NB4 (cell line): ENCODE data around the gene PRCD.

Experiments
- DNase-seq: peaks from one replicate; pipeline ENCODE4 v3.0.0; 2010; ENCODE audit warnings: low read depth
- H3K4me3 ChIP-seq: one replicate; pipeline ENCODE4 v1.5.1; 2011; ENCODE audit warnings: mild to moderate bottlenecking, low read depth, low read length, moderate library complexity
- CTCF ChIP-seq: IDR thresholded peaks from one replicate; pipeline ENCODE4 v1.5.1; 2012; ENCODE audit warnings: low read depth, low read length
- MAX ChIP-seq: IDR thresholded peaks from 2 replicates; pipeline ENCODE4 v1.6.1; 2011; ENCODE audit warnings: low read depth, low read length
- MYC ChIP-seq: IDR thresholded peaks from 2 replicates; pipeline ENCODE4 v1.6.1; 2011; ENCODE audit warnings: low read depth, low read length
- POLR2A ChIP-seq: IDR thresholded peaks from 2 replicates; pipeline ENCODE4 v1.6.1; 2011; ENCODE audit warnings: mild to moderate bottlenecking; ENCODE audit not compliant: insufficient read length; ENCODE audit errors: extremely low read depth

The PRCD gene

GRCh38 chr17:76493505-76494167 is 46.2 kb upstream of the PRCD start:
- TF ChIP-seq MAX = no peak
- no peak for TF ChIP-seq CTCF
- TF ChIP-seq MYC = no peak
- no peak for TF ChIP-seq POLR2A
- H3K4me3 ChIP-seq = peak overlapping the region; percentile 11
- no peak for DNase-seq

GRCh38 chr17:76495663-76496400 is 44.0 kb upstream of the PRCD start:
- TF ChIP-seq CTCF (no peak), MAX (no peak), POLR2A (no peak)
- DNase-seq = no peak
- H3K4me3 ChIP-seq = no peak overlapping the region

- no peak for DNase-seq
- no peak overlapping the region for H3K4me3 ChIP-seq
- no peak for TF ChIP-seq POLR2A
Observed at GRCh38 chr17:76496464-76496863, 43.4 kb upstream of the PRCD start.

GRCh38 chr17:76497699-76497978 is 42.2 kb upstream of the PRCD start:
- no peak for DNase-seq
- no peak overlapping the region for H3K4me3 ChIP-seq
- no peak for TF ChIP-seq POLR2A
- TF ChIP-seq MAX = no peak
- no peak for TF ChIP-seq MYC
- TF ChIP-seq CTCF = no peak

GRCh38 chr17:76497979-76498875 is 41.6 kb upstream of the PRCD start:
- no peak for TF ChIP-seq POLR2A
- no peak for TF ChIP-seq MAX
- TF ChIP-seq CTCF = no peak
- TF ChIP-seq MYC = no peak
- H3K4me3 ChIP-seq = no peak overlapping the region
- no peak for DNase-seq

- DNase-seq = no peak
- TF ChIP-seq CTCF = no peak
- TF ChIP-seq POLR2A = no peak
- no peak for TF ChIP-seq MAX
- TF ChIP-seq MYC = no peak
- no peak overlapping the region for H3K4me3 ChIP-seq
Observed at GRCh38 chr17:76498876-76499251, 41.0 kb upstream of the PRCD start.
